Stomach smooth muscle (tissue), 2 donors: ENCODE data around the gene LRRC15.

ENCODE experiments used
- H3K27ac ChIP-seq: one replicate; pipeline ENCODE4 v1.7.0; 2013; ENCODE audit warnings: mild to moderate bottlenecking, low read length, inconsistent platforms
- H3K27me3 ChIP-seq, 2 donors: one replicate each; pipeline ENCODE4 v1.7.0; 2013; ENCODE audit warnings: low read length in 2 of 2; ENCODE audit not compliant: insufficient read depth in 2 of 2, control insufficient read depth in 1 of 2
- H3K36me3 ChIP-seq, 2 donors: one replicate each; pipeline ENCODE4 v1.7.0; 2013; ENCODE audit warnings: low read length in 2 of 2; ENCODE audit not compliant: control insufficient read depth in 2 of 2, insufficient read depth in 2 of 2
- H3K4me1 ChIP-seq: one replicate; pipeline ENCODE4 v1.7.0; 2013; ENCODE audit warnings: low read length; ENCODE audit not compliant: control insufficient read depth, insufficient read depth
- H3K4me3 ChIP-seq, 2 donors: one replicate each; pipeline ENCODE4 v1.7.0; 2013; ENCODE audit warnings: low read length in 2 of 2
- H3K9ac ChIP-seq, 2 donors: one replicate each; pipeline ENCODE4 v1.7.0; 2013; ENCODE audit warnings: low read length in 2 of 2, mild to moderate bottlenecking in 1 of 2
- H3K9me3 ChIP-seq, 2 donors: one replicate each; pipeline ENCODE4 v1.7.0; 2013; ENCODE audit warnings: low read length in 2 of 2; ENCODE audit not compliant: control insufficient read depth in 2 of 2
- donor health status: healthy.
- donor health status: Pancreatic carcinoma.

The LRRC15 gene

DNA sequence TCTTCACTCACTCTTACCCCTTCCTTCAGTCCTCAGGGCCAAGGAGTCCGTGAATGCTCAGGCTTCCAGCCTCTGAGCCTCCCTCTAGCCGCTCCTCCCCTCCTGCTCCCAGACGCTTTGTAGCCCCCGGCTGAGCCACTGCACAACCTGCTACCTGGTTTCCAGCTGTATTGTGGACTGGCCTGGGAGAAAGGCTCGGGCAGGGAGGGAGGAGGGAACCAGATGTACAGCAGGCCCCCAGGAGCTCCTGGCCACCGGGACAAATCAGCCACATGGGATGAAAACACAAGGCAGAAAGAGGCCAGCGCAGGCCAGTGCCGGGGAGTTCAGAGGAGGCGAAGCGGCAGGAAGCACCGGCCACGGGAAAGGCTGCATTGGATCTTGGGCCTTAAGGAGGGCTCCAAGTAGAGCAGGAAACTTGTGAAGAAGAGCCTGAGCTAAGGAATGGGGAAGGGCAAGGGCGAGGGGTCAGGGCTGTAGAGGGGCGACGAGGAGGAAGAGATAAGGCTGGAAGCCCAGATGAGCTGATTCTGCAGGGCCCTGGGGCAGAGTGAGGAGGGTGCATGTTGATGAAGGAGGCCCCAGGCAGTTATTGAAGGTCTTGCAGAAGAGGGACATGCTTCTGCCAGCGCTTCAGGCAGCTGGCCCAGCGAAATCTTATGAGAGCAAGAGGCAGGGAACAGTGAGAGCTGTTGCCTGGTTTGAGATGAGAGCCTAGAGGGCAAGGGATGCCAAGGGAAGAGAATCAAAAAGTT is 32.8 kb downstream of the LRRC15 start:
- Histone ChIP-seq H3K36me3 (no peaks in the 10 kb centered on the region), H3K4me3 (no peak overlapping the region), H3K27me3 (peaks cover 5 to 7% of the 10 kb centered on the region in 2 donors), H3K4me1 (peaks cover 5% of the 10 kb centered on the region), H3K9ac (no peak overlapping the region), H3K9me3 (no peaks in the 10 kb centered on the region), H3K27ac (no peak overlapping the region)

DNA sequence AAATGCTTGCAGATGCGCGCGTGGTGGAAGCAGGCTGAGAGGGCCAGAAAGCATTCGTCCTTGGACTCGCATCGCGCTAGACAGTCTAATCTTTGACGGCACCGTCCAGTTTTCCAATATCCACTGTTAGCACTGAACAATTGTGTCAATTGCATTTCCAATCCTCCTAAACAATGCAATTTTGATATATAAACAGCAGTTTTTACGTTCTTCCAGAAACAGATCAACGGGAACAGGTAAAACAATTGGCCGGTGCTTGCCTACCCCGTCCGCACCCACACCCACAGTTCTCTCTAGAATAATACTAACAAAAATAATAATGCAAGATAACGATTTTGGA is 35.6 kb downstream of the LRRC15 start:
- Histone ChIP-seq H3K36me3 (no peaks in the 10 kb centered on the region), H3K4me3 (peak overlapping the region; percentile 50 to 69), H3K9me3 (no peaks in the 10 kb centered on the region), H3K4me1 (peaks cover 10% of the 10 kb centered on the region), H3K27me3 (peaks cover 5 to 7% of the 10 kb centered on the region in 2 donors), H3K9ac (peak overlapping the region in 1 of 2 donors; percentile 17), H3K27ac (no peak overlapping the region)

GRCh38 chr3:194333212-194333980 is 36.1 kb downstream of the LRRC15 start:
- Histone ChIP-seq H3K4me3 (peak overlapping the region; percentile 50 to 69), H3K27ac (no peak overlapping the region), H3K4me1 (peaks cover 10% of the 10 kb centered on the region), H3K9me3 (no peaks in the 10 kb centered on the region), H3K9ac (peak overlapping the region; percentile 13 to 17), H3K36me3 (no peaks in the 10 kb centered on the region), H3K27me3 (peaks cover 5 to 7% of the 10 kb centered on the region in 2 donors)

GRCh38 chr3:194332858-194333211 is 36.7 kb downstream of the LRRC15 start:
- no peak overlapping the region for H3K27ac ChIP-seq
- H3K36me3 ChIP-seq = no peaks in the 10 kb centered on the region
- H3K9me3 ChIP-seq = no peaks in the 10 kb centered on the region
- H3K4me1 ChIP-seq = peaks cover 10% of the 10 kb centered on the region
- peaks cover 5 to 7% of the 10 kb centered on the region in 2 donors for H3K27me3 ChIP-seq
- H3K9ac ChIP-seq = no peak overlapping the region
- no peak overlapping the region for H3K4me3 ChIP-seq

GRCh38 chr3:194330579-194330978 is 39.0 kb downstream of the LRRC15 start:
- Histone ChIP-seq H3K4me3 (no peak overlapping the region), H3K9me3 (no peaks in the 10 kb centered on the region), H3K36me3 (no peaks in the 10 kb centered on the region), H3K9ac (no peak overlapping the region), H3K27me3 (peaks cover 5% of the 10 kb centered on the region in 2 donors), H3K27ac (no peak overlapping the region), H3K4me1 (peaks cover 10% of the 10 kb centered on the region)

GRCh38 chr3:194330160-194330559 is 39.4 kb downstream of the LRRC15 start:
- Histone ChIP-seq H3K4me1 (peaks cover 10% of the 10 kb centered on the region), H3K9ac (no peak overlapping the region), H3K4me3 (no peak overlapping the region), H3K9me3 (no peaks in the 10 kb centered on the region), H3K27me3 (peaks cover 3 to 5% of the 10 kb centered on the region in 2 donors), H3K36me3 (no peaks in the 10 kb centered on the region), H3K27ac (no peak overlapping the region)

DNA sequence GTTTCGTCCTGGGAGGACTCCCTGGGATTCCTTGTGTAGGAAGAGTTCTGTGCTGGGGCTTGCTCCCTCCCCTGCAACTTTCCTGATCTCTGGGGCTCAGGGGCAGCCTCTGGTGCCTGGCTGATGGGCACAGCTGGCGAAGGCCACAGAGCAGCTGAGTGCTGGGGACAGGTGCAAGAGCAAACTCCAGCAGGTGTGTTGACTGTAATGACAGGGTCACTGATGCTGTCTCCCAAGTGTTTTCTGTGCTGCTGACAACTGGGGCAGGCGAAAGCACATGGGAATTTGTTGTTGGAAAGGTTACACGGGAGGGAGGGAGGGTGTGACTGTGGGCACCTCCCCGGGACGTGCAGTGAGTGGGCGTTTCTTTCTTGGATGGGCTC is 40.0 kb downstream of the LRRC15 start:
- Histone ChIP-seq H3K9ac (no peak overlapping the region), H3K27ac (no peak overlapping the region), H3K36me3 (no peaks in the 10 kb centered on the region), H3K9me3 (no peaks in the 10 kb centered on the region), H3K4me3 (no peak overlapping the region), H3K4me1 (peaks cover 10% of the 10 kb centered on the region), H3K27me3 (peaks cover 3 to 5% of the 10 kb centered on the region in 2 donors)

GRCh38 chr3:194328942-194329582 is 40.5 kb downstream of the LRRC15 start:
- Histone ChIP-seq H3K4me3 (no peak overlapping the region), H3K4me1 (peaks cover 15% of the 10 kb centered on the region), H3K27ac (no peak overlapping the region), H3K9me3 (no peaks in the 10 kb centered on the region), H3K36me3 (no peaks in the 10 kb centered on the region), H3K27me3 (peaks cover 3 to 5% of the 10 kb centered on the region in 2 donors), H3K9ac (no peak overlapping the region)

- no peaks in the 10 kb centered on the region for H3K9me3 ChIP-seq
- H3K36me3 ChIP-seq = no peaks in the 10 kb centered on the region
- H3K27me3 ChIP-seq = peaks cover under 1 to 1% of the 10 kb centered on the region in 2 donors
- H3K9ac ChIP-seq = no peak overlapping the region
- H3K4me1 ChIP-seq = peaks cover 17% of the 10 kb centered on the region
- H3K4me3 ChIP-seq = no peak overlapping the region
- no peak overlapping the region for H3K27ac ChIP-seq
Observed at GRCh38 chr3:194328053-194328657, 41.4 kb downstream of the LRRC15 start.

GRCh38 chr3:194327218-194328052 is 42.1 kb downstream of the LRRC15 start:
- no peaks in the 10 kb centered on the region for H3K27me3 ChIP-seq
- H3K36me3 ChIP-seq = no peaks in the 10 kb centered on the region
- no peak overlapping the region for H3K9ac ChIP-seq
- H3K4me3 ChIP-seq = no peak overlapping the region
- H3K27ac ChIP-seq = no peak overlapping the region
- peaks cover 16% of the 10 kb centered on the region for H3K4me1 ChIP-seq
- H3K9me3 ChIP-seq = no peaks in the 10 kb centered on the region
